ENCODE data around the gene GEMIN4. TPM values are rescaled to one million over a fixed set of nuclear protein-coding genes. Genes with fewer than 3 reads are reported as not detected.
"Not testable (repeated sequence)": the region's sequence is repeated elsewhere in the genome, so short reads cannot be mapped to it uniquely, and the experiment has no call there.

The GEMIN4 gene
- total and polyA plus RNA-seq, 8 donors: 6.3 to 13.1 (median 8.0) TPM

GRCh38 chr17:773016-773415 lies 21.0 kb upstream of the GEMIN4 start:
- intact Hi-C loops (cut with DNase I): no loop called here
- no peak overlapping the region for H3K27ac ChIP-seq
- no peak for DNase-seq
- WGBS, 2 donors: 90 to 91% methylated on average over 5 of the region's 5 CpGs
- FAIRE-seq: no peak
- H3K9me3 ChIP-seq: no peaks in the 10 kb centered on the region
- peaks cover 0 to 6% (median 0%) of the 10 kb centered on the region in 3 donors for H3K4me1 ChIP-seq
- H3K36me3 ChIP-seq: peaks cover 4 to 61% (median 40%) of the 10 kb centered on the region in 3 donors
- no peaks in the 10 kb centered on the region for H3K27me3 ChIP-seq
- ATAC-seq: no peak
- H3K4me3 ChIP-seq: no peak overlapping the region
- no peak for TF ChIP-seq CTCF (IDR thresholded peaks at IDR 0.05)

- no peak for FAIRE-seq
Observed at GRCh38 chr17:767076-767475, 15.0 kb upstream of the GEMIN4 start.

GRCh38 chr17:760371-760770 lies 8.3 kb upstream of the GEMIN4 start:
- 84 to 89% methylated on average over 9 of the region's 9 CpGs for WGBS, 2 donors
- Histone ChIP-seq H3K9me3 (no peaks in the 10 kb centered on the region), H3K27me3 (no peaks in the 10 kb centered on the region), H3K4me3 (no peak overlapping the region), H3K27ac (no peak overlapping the region), H3K4me1 (no peaks in the 10 kb centered on the region), H3K36me3 (peaks cover 0 to 7% (median 0%) of the 10 kb centered on the region in 3 donors)
- intact Hi-C loops (cut with DNase I): no loop called here
- DNase-seq: peak in 1 of 6 donors; percentile 21
- no peak for ATAC-seq
- TF ChIP-seq CTCF (IDR thresholded peaks at IDR 0.05): no peak
- FAIRE-seq: no peak

More at GRCh38 chr17:767076-767475, 15.0 kb upstream of the GEMIN4 start:
- Histone ChIP-seq H3K4me1 (peaks cover 0 to 6% (median 0%) of the 10 kb centered on the region in 3 donors), H3K9me3 (no peaks in the 10 kb centered on the region), H3K36me3 (peaks cover 4 to 27% (median 23%) of the 10 kb centered on the region in 3 donors), H3K27me3 (no peaks in the 10 kb centered on the region), H3K4me3 (no peak overlapping the region), H3K27ac (no peak overlapping the region)
- no peak for TF ChIP-seq CTCF (IDR thresholded peaks at IDR 0.05)
- no peak for DNase-seq
- intact Hi-C loops (cut with DNase I): no loop called here
- WGBS, 2 donors: 68 to 73% methylated on average over 3 of the region's 3 CpGs
- no peak for ATAC-seq

- ATAC-seq (no peak), DNase-seq (no peak), FAIRE-seq (no peak)
- Histone ChIP-seq H3K27ac (no peak overlapping the region), H3K9me3 (no peaks in the 10 kb centered on the region), H3K4me3 (no peak overlapping the region), H3K27me3 (no peaks in the 10 kb centered on the region), H3K4me1 (no peaks in the 10 kb centered on the region), H3K36me3 (peaks cover 0 to 7% (median 0%) of the 10 kb centered on the region in 3 donors)
- WGBS, 2 donors: 84 to 91% methylated on average over 5 of the region's 5 CpGs
- intact Hi-C loops (cut with DNase I): no loop called here
- TF ChIP-seq CTCF (IDR thresholded peaks at IDR 0.05): no peak
Observed at GRCh38 chr17:759964-760363, 7.9 kb upstream of the GEMIN4 start.

GRCh38 chr17:756010-756567 lies 4.0 kb upstream of the GEMIN4 start:
- H3K4me3 ChIP-seq; H3K27me3 ChIP-seq; H3K27ac ChIP-seq; H3K36me3 ChIP-seq; ATAC-seq; H3K9me3 ChIP-seq; intact Hi-C loops (cut with DNase I); H3K4me1 ChIP-seq; FAIRE-seq: not testable (repeated sequence)
- WGBS, 2 donors: 65 to 71% methylated on average over 15 of the region's 15 CpGs
- peak in 1 of 6 donors; percentile 16 for DNase-seq

GRCh38 chr17:755319-755961 lies 3.4 kb upstream of the GEMIN4 start:
- WGBS, 2 donors: 97 to 98% methylated on average over 9 of the region's 9 CpGs
- H3K27me3 ChIP-seq; DNase-seq; H3K4me1 ChIP-seq; H3K4me3 ChIP-seq; H3K36me3 ChIP-seq; H3K9me3 ChIP-seq; H3K27ac ChIP-seq; FAIRE-seq; ATAC-seq; intact Hi-C loops (cut with DNase I): not testable (repeated sequence)
